ENCODE measurements around the gene SCAMP2. TPM values are rescaled to one million over a fixed set of nuclear protein-coding genes. Genes with fewer than 3 reads are reported as not detected.

Gene SCAMP2
- total RNA-seq, 1 experiment from 2014 or later, result 54.9 TPM

GRCh38 chr15:74817370-74817737 lies 55.8 kb downstream of the SCAMP2 start:
- H3K27me3 ChIP-seq (ENCODE audit: low read length), result no peaks in the 10 kb centered on the region
- no peaks in the 10 kb centered on the region; the same call in 1 of the 2 replicates for H4K20me1 ChIP-seq (ENCODE audit: insufficient read depth, low read depth, low read length)
- H3K4me2 ChIP-seq (ENCODE audit: low read depth, low read length, poor library complexity, severe bottlenecking), result no peak overlapping the region
- H3K27ac ChIP-seq (ENCODE audit: low read length), result 0 out of 2 replicates have a peak overlapping the region, but pooled peaks have one; percentile 42
- no peaks in the 10 kb centered on the region for H3K36me3 ChIP-seq (ENCODE audit: insufficient read depth, low read length)
- no peaks in the 10 kb centered on the region for H3K9me2 ChIP-seq (replicated peaks; ENCODE audit: insufficient read depth, low read length)
- no peak for DNase-seq
- H2AFZ ChIP-seq (ENCODE audit: low read length), result no peak overlapping the region
- peaks cover 40% of the 10 kb centered on the region for H3K4me1 ChIP-seq (ENCODE audit: low read length)
- no peaks in the 10 kb centered on the region for H3K9me3 ChIP-seq (ENCODE audit: low read length)
- H3K79me2 ChIP-seq (ENCODE audit: low read length), result peaks cover 14% of the 10 kb centered on the region
- H3K4me3 ChIP-seq (ENCODE audit: low read length), result no peak overlapping the region
- H3K9ac ChIP-seq (ENCODE audit: low read length), result no peak overlapping the region

GRCh38 chr15:74816624-74817369 lies 56.4 kb downstream of the SCAMP2 start:
- Histone ChIP-seq H2AFZ (ENCODE audit: low read length) (no peak overlapping the region), H3K4me3 (ENCODE audit: low read length) (no peak overlapping the region), H3K79me2 (ENCODE audit: low read length) (peaks cover 14% of the 10 kb centered on the region), H4K20me1 (ENCODE audit: insufficient read depth, low read depth, low read length) (no peaks in the 10 kb centered on the region; the same call in 1 of the 2 replicates), H3K27ac (ENCODE audit: low read length) (0 out of 2 replicates have a peak overlapping the region, but pooled peaks have one; percentile 42), H3K9ac (ENCODE audit: low read length) (no peak overlapping the region), H3K27me3 (ENCODE audit: low read length) (no peaks in the 10 kb centered on the region), H3K4me2 (ENCODE audit: low read depth, low read length, poor library complexity, severe bottlenecking) (no peak overlapping the region), H3K36me3 (ENCODE audit: insufficient read depth, low read length) (no peaks in the 10 kb centered on the region), H3K4me1 (ENCODE audit: low read length) (peaks cover 34% of the 10 kb centered on the region), H3K9me3 (ENCODE audit: low read length) (no peaks in the 10 kb centered on the region), H3K9me2 (replicated peaks; ENCODE audit: insufficient read depth, low read length) (no peaks in the 10 kb centered on the region)
- no peak for DNase-seq

- DNase-seq, result no peak
- Histone ChIP-seq H3K9me2 (replicated peaks; ENCODE audit: insufficient read depth, low read length) (no peaks in the 10 kb centered on the region), H3K27me3 (ENCODE audit: low read length) (no peaks in the 10 kb centered on the region), H3K36me3 (ENCODE audit: insufficient read depth, low read length) (no peaks in the 10 kb centered on the region), H3K4me1 (ENCODE audit: low read length) (peaks cover 27% of the 10 kb centered on the region), H3K4me2 (ENCODE audit: low read depth, low read length, poor library complexity, severe bottlenecking) (no peak overlapping the region), H3K9ac (ENCODE audit: low read length) (no peak overlapping the region), H2AFZ (ENCODE audit: low read length) (no peak overlapping the region), H4K20me1 (ENCODE audit: insufficient read depth, low read depth, low read length) (no peaks in the 10 kb centered on the region; the same call in 1 of the 2 replicates), H3K27ac (ENCODE audit: low read length) (no peak overlapping the region), H3K4me3 (ENCODE audit: low read length) (no peak overlapping the region), H3K79me2 (ENCODE audit: low read length) (peaks cover 14% of the 10 kb centered on the region), H3K9me3 (ENCODE audit: low read length) (no peaks in the 10 kb centered on the region)
Measured at GRCh38 chr15:74815961-74816360, 57.2 kb downstream of the SCAMP2 start.

GRCh38 chr15:74815121-74815934 lies 57.8 kb downstream of the SCAMP2 start:
- Histone ChIP-seq H3K9me2 (replicated peaks; ENCODE audit: insufficient read depth, low read length) (no peaks in the 10 kb centered on the region), H4K20me1 (ENCODE audit: insufficient read depth, low read depth, low read length) (no peaks in the 10 kb centered on the region; the same call in 1 of the 2 replicates), H3K4me1 (ENCODE audit: low read length) (peaks cover 20% of the 10 kb centered on the region), H3K4me2 (ENCODE audit: low read depth, low read length, poor library complexity, severe bottlenecking) (no peak overlapping the region), H3K27me3 (ENCODE audit: low read length) (no peaks in the 10 kb centered on the region), H3K9me3 (ENCODE audit: low read length) (no peaks in the 10 kb centered on the region), H2AFZ (ENCODE audit: low read length) (no peak overlapping the region), H3K79me2 (ENCODE audit: low read length) (peaks cover 7% of the 10 kb centered on the region), H3K9ac (ENCODE audit: low read length) (no peak overlapping the region), H3K36me3 (ENCODE audit: insufficient read depth, low read length) (no peaks in the 10 kb centered on the region), H3K27ac (ENCODE audit: low read length) (peak overlapping the region; percentile 26; the same call in 1 of the 2 replicates), H3K4me3 (ENCODE audit: low read length) (no peak overlapping the region)
- no peak for DNase-seq

GRCh38 chr15:74812533-74812932 lies 60.6 kb downstream of the SCAMP2 start, which contains the start of gene LMAN1L:
LMAN1L (plus strand) TSS chr15:74812835; CDS start chr15:74812855, 20 bp downstream.
- DNase-seq, result peak; percentile 58
- Histone ChIP-seq H3K4me2 (ENCODE audit: low read depth, low read length, poor library complexity, severe bottlenecking) (no peak within 1 kb of the TSS), H3K27ac (ENCODE audit: low read length) (peak within 1 kb of the TSS; percentile 65), H3K4me3 (ENCODE audit: low read length) (no peak within 1 kb of the TSS), H4K20me1 (ENCODE audit: insufficient read depth, low read depth, low read length) (no peaks in the 10 kb centered on the region; the same call in 1 of the 2 replicates), H2AFZ (ENCODE audit: low read length) (no peak within 1 kb of the TSS), H3K9me3 (ENCODE audit: low read length) (no peaks in the 10 kb centered on the region), H3K9me2 (replicated peaks; ENCODE audit: insufficient read depth, low read length) (no peaks in the 10 kb centered on the region), H3K9ac (ENCODE audit: low read length) (no peak within 1 kb of the TSS), H3K27me3 (ENCODE audit: low read length) (no peaks in the 10 kb centered on the region), H3K36me3 (ENCODE audit: insufficient read depth, low read length) (no peaks in the 10 kb centered on the region), H3K79me2 (ENCODE audit: low read length) (no peaks in the 10 kb centered on the region), H3K4me1 (ENCODE audit: low read length) (peaks cover 25% of the 10 kb centered on the region)

- H3K4me1 ChIP-seq (ENCODE audit: low read length), result peaks cover 31% of the 10 kb centered on the region
- H3K9me3 ChIP-seq (ENCODE audit: low read length), result no peaks in the 10 kb centered on the region
- no peak overlapping the region for H3K4me3 ChIP-seq (ENCODE audit: low read length)
Measured at GRCh38 chr15:74809956-74810355, 63.2 kb downstream of the SCAMP2 start.

GRCh38 chr15:74809242-74809641 lies 63.9 kb downstream of the SCAMP2 start:
- Histone ChIP-seq H3K4me1 (ENCODE audit: low read length) (peaks cover 31% of the 10 kb centered on the region), H3K9ac (ENCODE audit: low read length) (peak overlapping the region; percentile 25), H3K36me3 (ENCODE audit: insufficient read depth, low read length) (0 out of 2 replicates have a peak, but pooled peaks cover under 1% of the 10 kb centered on the region), H3K4me3 (ENCODE audit: low read length) (no peak overlapping the region), H2AFZ (ENCODE audit: low read length) (no peak overlapping the region), H3K4me2 (ENCODE audit: low read depth, low read length, poor library complexity, severe bottlenecking) (peak overlapping the region; percentile 17), H4K20me1 (ENCODE audit: insufficient read depth, low read depth, low read length) (peaks cover 6% of the 10 kb centered on the region; the same call in 1 of the 2 replicates), H3K27ac (ENCODE audit: low read length) (peak overlapping the region; percentile 74), H3K9me2 (replicated peaks; ENCODE audit: insufficient read depth, low read length) (no peaks in the 10 kb centered on the region), H3K9me3 (ENCODE audit: low read length) (no peaks in the 10 kb centered on the region), H3K79me2 (ENCODE audit: low read length) (no peaks in the 10 kb centered on the region), H3K27me3 (ENCODE audit: low read length) (no peaks in the 10 kb centered on the region)
- DNase-seq, result peak; percentile 66

More at GRCh38 chr15:74809956-74810355, 63.2 kb downstream of the SCAMP2 start:
- H3K27me3 ChIP-seq (ENCODE audit: low read length), result no peaks in the 10 kb centered on the region
- no peaks in the 10 kb centered on the region for H3K36me3 ChIP-seq (ENCODE audit: insufficient read depth, low read length)
- H3K27ac ChIP-seq (ENCODE audit: low read length), result peak overlapping the region; percentile 74
- no peak for DNase-seq
- peaks cover 6% of the 10 kb centered on the region; the same call in 1 of the 2 replicates for H4K20me1 ChIP-seq (ENCODE audit: insufficient read depth, low read depth, low read length)
- H3K9ac ChIP-seq (ENCODE audit: low read length), result no peak overlapping the region
- no peak overlapping the region for H3K4me2 ChIP-seq (ENCODE audit: low read depth, low read length, poor library complexity, severe bottlenecking)
- H3K9me2 ChIP-seq (replicated peaks; ENCODE audit: insufficient read depth, low read length), result no peaks in the 10 kb centered on the region
- no peak overlapping the region for H2AFZ ChIP-seq (ENCODE audit: low read length)
- H3K79me2 ChIP-seq (ENCODE audit: low read length), result no peaks in the 10 kb centered on the region

GRCh38 chr15:74808840-74809229 lies 64.3 kb downstream of the SCAMP2 start:
- Histone ChIP-seq H2AFZ (ENCODE audit: low read length) (no peak overlapping the region), H3K27ac (ENCODE audit: low read length) (peak overlapping the region; percentile 74), H3K4me1 (ENCODE audit: low read length) (peaks cover 31% of the 10 kb centered on the region), H4K20me1 (ENCODE audit: insufficient read depth, low read depth, low read length) (peaks cover 6% of the 10 kb centered on the region; the same call in 1 of the 2 replicates), H3K79me2 (ENCODE audit: low read length) (no peaks in the 10 kb centered on the region), H3K9me3 (ENCODE audit: low read length) (no peaks in the 10 kb centered on the region), H3K4me3 (ENCODE audit: low read length) (no peak overlapping the region), H3K4me2 (ENCODE audit: low read depth, low read length, poor library complexity, severe bottlenecking) (peak overlapping the region; percentile 17), H3K9me2 (replicated peaks; ENCODE audit: insufficient read depth, low read length) (no peaks in the 10 kb centered on the region), H3K9ac (ENCODE audit: low read length) (peak overlapping the region; percentile 25), H3K36me3 (ENCODE audit: insufficient read depth, low read length) (peaks cover 4% of the 10 kb centered on the region), H3K27me3 (ENCODE audit: low read length) (no peaks in the 10 kb centered on the region)
- peak; percentile 70 for DNase-seq

Measured in Karpas-422 (cell line).